SKM-1 treated with dmso at 0.1 percent for 144 hours (cell line): ENCODE measurements around the gene ITGBL1.

Source experiments
- DNase-seq: peaks from one replicate; lab custom pipeline; 2025; ENCODE audit not compliant: unreplicated experiment; lab: John Stamatoyannopoulos, UW

Gene ITGBL1

GRCh38 chr13:101451641-101452040, 834 bp upstream of the ITGBL1 start:
- no peak for DNase-seq

DNA sequence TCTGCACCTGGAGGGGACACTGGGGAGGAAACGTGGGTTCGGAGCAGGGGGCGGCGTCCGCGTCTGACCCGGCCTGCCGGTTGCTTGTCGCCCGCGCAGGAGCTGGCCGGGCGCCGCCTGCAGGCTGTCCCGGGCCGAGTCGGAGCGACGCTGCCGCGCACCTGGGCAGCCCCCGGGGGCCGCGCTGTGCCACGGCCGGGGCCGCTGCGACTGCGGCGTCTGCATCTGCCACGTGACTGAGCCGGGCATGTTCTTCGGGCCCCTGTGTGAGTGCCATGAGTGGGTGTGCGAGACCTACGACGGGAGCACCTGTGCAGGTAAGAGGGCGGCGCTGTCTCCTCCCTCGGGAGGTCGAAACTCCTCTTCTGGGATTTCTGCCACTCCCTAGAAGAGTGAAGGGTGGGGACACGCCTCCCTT, 1.3 kb downstream of the ITGBL1 start:
- DNase-seq = no peak

GRCh38 chr13:101454767-101455166, 2.3 kb downstream of the ITGBL1 start:
- no peak for DNase-seq

GRCh38 chr13:101455863-101456262, 3.4 kb downstream of the ITGBL1 start:
- DNase-seq = no peak

GRCh38 chr13:101457176-101457575, 4.7 kb downstream of the ITGBL1 start:
- no peak for DNase-seq

DNA sequence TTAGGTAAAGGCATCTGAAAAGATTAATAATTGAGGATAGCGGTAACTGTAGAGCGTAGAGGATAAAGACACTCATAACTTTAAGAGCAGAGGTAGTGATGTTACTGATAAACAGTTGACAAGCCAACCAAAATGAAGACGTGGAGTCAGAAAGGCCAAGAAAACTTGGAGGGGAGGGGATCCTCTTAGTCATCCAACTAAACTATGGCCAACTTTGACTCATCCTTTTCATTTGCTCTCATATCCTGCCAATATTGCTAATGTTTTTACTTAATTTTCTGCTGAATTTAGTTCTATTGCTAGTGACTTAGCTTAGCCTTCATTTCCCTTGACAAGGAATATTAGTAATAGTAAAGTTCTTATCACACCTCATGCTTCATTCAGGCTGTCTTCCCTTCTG, 13.4 kb downstream of the ITGBL1 start:
- DNase-seq = no peak

DNA sequence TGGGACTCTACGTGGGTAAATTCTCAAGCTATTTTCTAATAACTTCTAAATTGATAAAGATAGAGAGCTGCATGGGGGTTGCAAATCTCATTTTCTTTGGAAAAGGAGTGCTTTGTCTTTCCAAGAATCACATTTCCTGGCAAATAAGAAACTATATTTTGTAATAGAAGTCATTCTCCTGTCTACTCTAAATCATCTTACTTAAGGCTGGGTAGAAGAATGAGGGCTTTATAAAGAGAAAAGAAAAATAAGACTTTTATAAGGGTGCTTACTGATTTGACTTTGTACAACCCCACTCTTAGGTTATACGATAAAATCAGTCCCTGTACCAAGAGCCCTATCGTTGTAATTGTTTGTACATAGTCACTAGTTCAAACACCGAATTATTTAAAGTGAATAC, 14.9 kb downstream of the ITGBL1 start:
- no peak for DNase-seq

GRCh38 chr13:101473458-101473857, 21.0 kb downstream of the ITGBL1 start:
- no peak for DNase-seq

DNA sequence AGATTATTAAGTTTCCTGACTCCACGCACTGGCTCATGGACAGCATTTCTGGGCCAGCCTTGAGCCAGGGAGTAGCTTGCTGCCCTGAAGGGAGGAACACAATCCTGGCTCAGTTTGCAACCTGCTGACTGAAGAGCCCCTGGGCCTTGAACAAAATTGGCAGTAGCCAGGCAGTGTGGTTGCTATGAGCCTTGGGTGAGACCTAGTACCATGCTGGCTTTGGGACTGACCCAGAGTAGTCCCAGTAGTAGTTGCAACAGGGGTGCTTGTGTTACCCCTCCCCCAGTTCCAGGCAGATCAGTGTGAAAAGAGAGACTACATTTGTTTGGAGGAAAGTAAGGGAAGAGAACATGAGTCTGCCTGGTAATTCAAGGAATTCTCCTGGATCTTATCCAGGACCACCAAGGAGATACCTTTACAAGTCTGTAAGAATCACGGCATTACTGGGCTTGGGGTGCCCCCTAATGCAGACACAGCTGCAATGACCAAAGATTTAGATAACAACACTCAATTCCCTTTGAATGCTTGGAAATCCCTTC, 22.0 kb downstream of the ITGBL1 start:
- no peak for DNase-seq

DNA sequence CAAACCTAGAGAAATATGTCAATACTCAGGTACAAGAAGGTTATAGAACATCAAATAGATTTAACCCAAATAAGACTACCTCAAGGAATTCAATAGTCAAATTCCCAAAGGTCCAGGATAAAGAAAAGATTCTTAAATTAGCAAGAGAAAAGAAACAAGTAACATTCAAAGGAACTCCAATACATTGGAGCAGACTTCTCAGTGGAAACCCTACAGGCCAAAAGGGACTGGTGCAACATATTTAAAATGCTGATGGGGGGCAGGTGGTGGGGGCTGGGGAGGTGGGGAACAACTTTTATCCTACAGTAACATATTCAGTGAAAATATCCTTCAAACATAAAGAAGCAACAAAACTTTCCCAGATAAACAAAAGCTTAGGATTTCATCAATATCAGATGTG, 23.1 kb downstream of the ITGBL1 start:
- no peak for DNase-seq

DNA sequence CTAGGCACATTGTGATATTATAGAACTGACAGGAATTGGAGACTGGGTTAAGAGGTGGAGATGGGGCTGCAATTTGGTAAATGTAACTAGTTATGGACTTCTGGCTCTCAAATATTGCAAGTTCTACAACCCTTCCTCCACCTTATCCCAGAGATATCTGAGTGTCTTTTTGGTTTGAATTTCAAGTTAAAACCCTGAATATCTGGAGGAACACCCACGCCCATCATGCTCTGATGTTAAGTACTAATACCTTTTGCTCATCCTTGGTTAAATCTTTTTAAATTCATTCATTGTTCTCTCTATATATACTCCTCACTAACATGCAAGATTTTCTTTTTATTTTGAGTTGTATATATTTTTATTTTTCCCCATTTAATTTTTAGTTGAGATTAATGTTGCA, 28.9 kb downstream of the ITGBL1 start:
- DNase-seq = no peak

DNA sequence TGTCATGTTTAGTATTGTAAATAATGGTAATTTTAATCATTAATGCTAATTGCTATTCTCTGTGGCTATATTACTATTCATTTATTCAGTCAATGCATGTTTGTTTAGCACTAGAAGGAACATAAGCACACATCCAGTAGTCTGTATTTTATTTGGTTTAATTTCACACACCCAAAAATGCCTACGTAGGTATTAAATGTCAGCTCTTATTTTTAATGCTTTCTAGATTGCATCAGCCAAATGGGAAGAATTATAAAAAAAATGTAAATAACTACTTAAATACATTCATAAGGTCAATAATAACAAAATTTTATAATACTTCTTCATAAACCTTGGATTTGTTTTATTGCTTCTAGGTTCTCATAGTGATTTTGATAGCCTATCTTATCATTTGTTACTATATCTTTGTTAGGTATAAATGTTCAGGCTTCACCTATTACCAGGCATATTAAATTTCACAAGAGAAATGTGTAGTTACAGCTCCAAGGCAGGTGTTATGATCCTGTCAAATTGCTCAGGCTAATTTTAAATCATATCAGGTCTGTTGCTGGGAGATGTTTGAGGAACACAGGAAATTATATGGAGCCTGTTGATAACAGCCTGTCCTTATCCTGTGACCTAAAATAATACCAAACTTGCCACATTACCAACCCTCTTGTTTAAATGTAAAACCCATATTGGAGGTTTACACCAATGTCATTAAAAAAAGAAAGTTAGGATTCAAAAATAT, 34.4 kb downstream of the ITGBL1 start:
- DNase-seq = no peak

DNA sequence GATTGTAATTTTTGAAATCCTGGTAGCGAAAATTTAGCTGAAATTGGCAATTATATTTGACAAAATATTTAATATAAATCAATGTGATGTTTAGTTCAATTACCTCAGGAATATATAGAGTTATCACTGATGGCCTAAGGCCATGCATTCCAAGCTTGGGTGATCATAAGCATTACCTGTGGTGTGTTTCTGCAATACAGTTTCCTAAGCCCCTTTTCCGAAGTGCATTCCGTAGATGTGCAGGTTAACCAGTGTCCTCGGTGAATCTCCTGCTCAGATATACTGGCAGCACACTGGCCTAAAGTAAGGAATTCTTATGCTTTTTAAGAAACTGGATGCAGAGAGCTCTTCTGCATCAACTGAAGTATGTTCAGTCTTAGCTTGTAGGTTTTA, 35.0 kb downstream of the ITGBL1 start:
- no peak for DNase-seq

DNA sequence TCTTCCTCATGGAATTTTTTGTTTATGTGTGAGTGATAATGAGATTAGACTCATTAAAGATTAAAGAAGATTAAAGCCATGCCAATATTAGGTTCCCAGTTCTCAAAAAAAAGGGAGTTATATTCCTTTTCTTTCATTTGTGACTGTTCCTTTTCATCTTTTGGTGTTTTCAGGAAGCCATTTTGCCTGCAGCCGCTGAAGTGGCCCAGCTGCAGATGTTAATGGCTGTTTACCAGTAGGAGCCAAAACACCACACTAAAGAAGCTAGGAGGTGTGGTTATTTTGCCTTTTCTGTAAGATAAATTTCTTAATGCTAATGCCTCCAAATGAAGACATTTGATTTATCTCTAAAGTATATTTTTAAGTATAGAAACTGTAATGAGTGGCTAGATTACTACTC, 36.3 kb downstream of the ITGBL1 start:
- no peak for DNase-seq

DNA sequence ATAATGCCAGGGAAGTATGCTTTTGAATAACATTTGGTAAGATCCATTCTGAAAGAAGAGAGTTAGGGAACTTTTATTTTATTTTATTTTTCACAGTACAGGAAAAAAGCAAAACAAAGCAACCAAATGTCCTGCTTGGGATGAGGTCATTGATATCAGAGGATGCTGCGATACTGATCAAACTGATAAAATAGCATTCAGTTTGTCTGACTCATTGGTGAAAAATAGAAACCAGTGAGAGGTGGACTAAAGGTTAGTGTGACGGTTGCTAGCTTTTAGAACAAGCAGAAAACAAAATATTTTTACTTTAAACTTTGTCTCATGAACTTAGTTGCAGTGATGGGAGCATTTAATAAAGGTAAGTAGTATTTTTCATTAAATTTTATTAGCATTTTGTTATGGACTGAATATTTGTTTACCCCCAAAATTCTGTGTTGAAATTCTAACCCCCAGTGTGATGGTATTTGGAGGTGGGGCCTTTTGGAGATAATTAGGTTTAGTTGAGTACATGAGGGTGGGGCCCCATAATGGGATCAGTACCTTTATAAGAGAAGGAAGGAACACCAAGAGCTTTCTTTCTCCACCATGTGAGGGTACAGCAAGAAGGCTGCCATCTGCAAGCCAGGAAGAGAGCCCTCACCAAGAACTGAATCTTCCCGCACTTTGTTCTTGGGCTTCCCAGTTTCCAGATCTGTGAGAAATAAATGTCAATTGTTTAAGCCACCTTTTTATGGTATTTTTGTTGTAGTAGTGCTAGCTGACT, 37.3 kb downstream of the ITGBL1 start:
- no peak for DNase-seq

DNA sequence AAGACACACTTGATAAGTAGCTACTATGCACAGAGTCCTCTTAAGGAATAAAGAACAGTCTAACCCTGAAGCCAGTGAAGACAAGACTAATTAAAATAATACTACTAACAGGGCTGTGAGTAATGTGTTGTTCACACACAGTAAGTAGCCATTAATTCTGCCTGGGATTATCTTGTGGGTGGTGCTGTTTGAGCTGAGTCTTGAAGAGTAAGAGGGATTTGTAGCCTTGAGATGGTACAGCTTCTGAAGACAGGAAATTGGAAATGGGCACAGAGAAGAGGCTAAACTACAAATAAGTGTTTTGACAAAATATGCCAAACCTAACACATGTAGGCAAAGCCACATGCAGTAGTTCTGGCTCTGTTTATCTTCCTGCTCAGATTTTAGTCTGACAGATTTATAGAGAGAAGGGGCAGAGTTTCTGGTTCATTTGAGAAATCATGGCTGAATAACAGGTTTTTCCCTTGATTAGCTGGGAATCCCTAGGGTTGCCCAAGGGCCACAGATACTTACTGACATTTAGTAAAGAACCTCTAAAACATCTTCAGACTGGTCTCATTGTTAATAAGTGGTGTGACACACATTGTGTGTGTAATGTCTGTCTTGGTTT, 38.0 kb downstream of the ITGBL1 start:
- no peak for DNase-seq

GRCh38 chr13:101492251-101492910, 39.9 kb downstream of the ITGBL1 start:
- DNase-seq = no peak

- no peak for DNase-seq
Observed at GRCh38 chr13:101493541-101493940, 41.1 kb downstream of the ITGBL1 start.

- no peak for DNase-seq
Observed at GRCh38 chr13:101499406-101499805, 46.9 kb downstream of the ITGBL1 start.

- no peak for DNase-seq
Observed at GRCh38 chr13:101502618-101503017, 50.1 kb downstream of the ITGBL1 start.

- DNase-seq = no peak
Observed at GRCh38 chr13:101511161-101511560, 58.7 kb downstream of the ITGBL1 start.
